Peyer's patch (tissue), 4 donors: ENCODE data around the gene COX6B2.

ENCODE experiments used
- POLR2A ChIP-seq, 2 donors: fragments of 450-650 bp; IDR thresholded peaks; one replicate each; pipeline ENCODE4 v1.5.1; 2017; ENCODE audit warnings: antibody characterized with exemption in 2 of 2, mild to moderate bottlenecking in 2 of 2, moderate library complexity in 2 of 2
- TF ChIP-seq, protein P1 (sequence below), 6 experiments: fragments of 450-650 bp in 4 of 6; fragments of 200-600 bp in 2 of 6; sonication (generic) in 1 of 6; IDR thresholded peaks; one replicate each; pipeline ENCODE4 v1.5.1; 2017 to 2019; ENCODE audit warnings: antibody characterized with exemption in 6 of 6, mild to moderate bottlenecking in 3 of 6, moderate library complexity in 1 of 6

DNA sequence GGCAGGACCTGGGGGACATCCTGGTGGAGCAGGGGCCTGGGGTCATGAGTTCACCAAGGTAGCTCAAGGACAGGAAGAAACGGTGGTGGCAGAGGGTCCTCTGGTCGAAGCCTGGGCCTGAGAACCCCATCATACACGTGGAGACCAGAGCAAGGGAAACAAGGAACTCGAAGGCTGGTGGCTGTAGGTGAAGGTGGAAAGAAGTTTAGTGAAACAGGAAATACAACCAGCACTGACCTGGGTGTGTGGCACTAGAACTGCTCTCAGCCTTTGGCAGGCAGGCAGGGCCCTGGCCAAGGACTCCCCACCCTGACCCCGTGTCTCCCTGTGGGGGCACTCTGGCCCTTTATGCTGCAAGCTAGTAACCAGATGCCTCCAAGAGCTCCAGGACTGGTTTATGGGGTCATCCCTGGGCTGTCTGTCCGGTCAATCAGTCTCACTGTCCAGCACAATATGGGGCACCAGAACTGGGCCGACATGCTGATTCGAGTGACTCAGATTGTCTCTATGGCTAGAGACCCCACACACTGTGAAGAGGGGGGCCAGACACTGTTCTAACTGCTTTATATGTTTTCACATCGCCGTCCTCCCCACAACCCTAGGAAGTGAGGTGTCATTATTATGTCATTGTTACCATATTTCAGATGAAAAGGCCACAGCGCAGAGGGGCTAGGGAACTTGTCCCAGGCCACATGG, 3.8 kb downstream of the COX6B2 start:
- TF ChIP-seq, protein P1, sequence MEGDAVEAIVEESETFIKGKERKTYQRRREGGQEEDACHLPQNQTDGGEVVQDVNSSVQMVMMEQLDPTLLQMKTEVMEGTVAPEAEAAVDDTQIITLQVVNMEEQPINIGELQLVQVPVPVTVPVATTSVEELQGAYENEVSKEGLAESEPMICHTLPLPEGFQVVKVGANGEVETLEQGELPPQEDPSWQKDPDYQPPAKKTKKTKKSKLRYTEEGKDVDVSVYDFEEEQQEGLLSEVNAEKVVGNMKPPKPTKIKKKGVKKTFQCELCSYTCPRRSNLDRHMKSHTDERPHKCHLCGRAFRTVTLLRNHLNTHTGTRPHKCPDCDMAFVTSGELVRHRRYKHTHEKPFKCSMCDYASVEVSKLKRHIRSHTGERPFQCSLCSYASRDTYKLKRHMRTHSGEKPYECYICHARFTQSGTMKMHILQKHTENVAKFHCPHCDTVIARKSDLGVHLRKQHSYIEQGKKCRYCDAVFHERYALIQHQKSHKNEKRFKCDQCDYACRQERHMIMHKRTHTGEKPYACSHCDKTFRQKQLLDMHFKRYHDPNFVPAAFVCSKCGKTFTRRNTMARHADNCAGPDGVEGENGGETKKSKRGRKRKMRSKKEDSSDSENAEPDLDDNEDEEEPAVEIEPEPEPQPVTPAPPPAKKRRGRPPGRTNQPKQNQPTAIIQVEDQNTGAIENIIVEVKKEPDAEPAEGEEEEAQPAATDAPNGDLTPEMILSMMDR (IDR thresholded peaks at IDR 0.05): no peak
- TF ChIP-seq POLR2A (IDR thresholded peaks at IDR 0.05): no peak
